ENCODE results near the gene TBC1D14.

GRCh38 chr4:6929812-6930464 is 20.3 kb downstream of the TBC1D14 start:
- no peak for TF ChIP-seq POLR2A (IDR thresholded peaks at IDR 0.05)
- TF ChIP-seq CTCF (IDR thresholded peaks at IDR 0.05), result no peak

Data from lower leg skin (tissue), 3 donors.